ENCODE results near the gene IGF2. TPM values are rescaled to one million over a fixed set of nuclear protein-coding genes. Genes with fewer than 3 reads are reported as not detected.

The IGF2 gene
- total RNA-seq, 4 donors from 2014 or later, result 8.2 to 19.8 (median 12.2) TPM

GRCh38 chr11:2167141-2168045, 28.2 kb upstream of the IGF2 start:
- in situ Hi-C loops (cut with MboI; ENCODE audit: low pct_ligation_motif_present in 1 of 4, low pct_unique_long_range_greater_than_20kb in 1 of 4, low sequenced_read_pairs in 3 of 4), result loop anchor here in 3 of 4 donors (25.0 kb wide), 2 partner anchors 455 to 480 kb away; partner anchors contain the start of gene KRTAP5-6 (in 2 of the 3)
- 79% methylated on average over 30 of the region's 31 CpGs; no CpG with 5 or more reads in 1 of the 2 donors for WGBS, 2 donors (ENCODE audit: low coverage in 1 of 2)
- H3K27me3 ChIP-seq, result peaks cover 46% of the 10 kb centered on the region

GRCh38 chr11:2166091-2166851, 27.1 kb upstream of the IGF2 start:
- in situ Hi-C loops (cut with MboI; ENCODE audit: low pct_ligation_motif_present in 1 of 4, low pct_unique_long_range_greater_than_20kb in 1 of 4, low sequenced_read_pairs in 3 of 4) (loop anchor here in 3 of 4 donors (25.0 kb wide), 2 partner anchors 454 to 479 kb away; partner anchors contain the start of gene KRTAP5-6 (in 2 of the 3)), intact Hi-C loops (cut with DNase I; ENCODE audit: low total_unique reads) (no loop called here)
- peak overlapping the region in 2 of 4 donors; percentile 21 to 25 for H3K4me3 ChIP-seq
- WGBS, 2 donors (ENCODE audit: low coverage in 1 of 2), result 14% methylated on average over 31 of the region's 70 CpGs; no CpG with 5 or more reads in 1 of the 2 donors
- peaks cover 3 to 9% (median 7%) of the 10 kb centered on the region in 4 donors for H3K4me1 ChIP-seq
- no peaks in the 10 kb centered on the region for H3K9me3 ChIP-seq
- peaks cover 46% of the 10 kb centered on the region for H3K27me3 ChIP-seq
- no peak for TF ChIP-seq POLR2A (IDR thresholded peaks at IDR 0.05)
- TF ChIP-seq CTCF (IDR thresholded peaks at IDR 0.05), result peak; percentile 32 to 47 (median 45)
- no peaks in the 10 kb centered on the region for H3K36me3 ChIP-seq
- no peak for DNase-seq
- H3K27ac ChIP-seq, result no peak overlapping the region

More at GRCh38 chr11:2167141-2168045, 28.2 kb upstream of the IGF2 start:
- H3K9me3 ChIP-seq, result no peaks in the 10 kb centered on the region
- intact Hi-C loops (cut with DNase I; ENCODE audit: low total_unique reads), result no loop called here
- TF ChIP-seq POLR2AphosphoS5 (IDR thresholded peaks at IDR 0.05) (no peak), POLR2A (IDR thresholded peaks at IDR 0.05) (no peak), CTCF (IDR thresholded peaks at IDR 0.05) (no peak), EP300 (IDR thresholded peaks at IDR 0.05; ENCODE audit: low read depth) (no peak)
- no peaks in the 10 kb centered on the region for H3K36me3 ChIP-seq
- no peak overlapping the region for H3K4me3 ChIP-seq
- DNase-seq, result no peak
- H3K4me1 ChIP-seq, result peaks cover 3 to 9% (median 7%) of the 10 kb centered on the region in 4 donors
- no peak overlapping the region for H3K27ac ChIP-seq

- TF ChIP-seq CTCF (IDR thresholded peaks at IDR 0.05), result no peak
- TF ChIP-seq POLR2A (IDR thresholded peaks at IDR 0.05), result no peak
- no peak for TF ChIP-seq POLR2AphosphoS5 (IDR thresholded peaks at IDR 0.05)
- TF ChIP-seq EP300 (IDR thresholded peaks at IDR 0.05; ENCODE audit: low read depth), result no peak
- Histone ChIP-seq H3K9me3 (no peaks in the 10 kb centered on the region), H3K36me3 (no peaks in the 10 kb centered on the region), H3K27ac (no peak overlapping the region), H3K4me1 (peaks cover 3 to 9% (median 7%) of the 10 kb centered on the region in 4 donors), H3K27me3 (peaks cover 52% of the 10 kb centered on the region), H3K4me3 (no peak overlapping the region)
- in situ Hi-C loops (cut with MboI; ENCODE audit: low pct_ligation_motif_present in 1 of 4, low pct_unique_long_range_greater_than_20kb in 1 of 4, low sequenced_read_pairs in 3 of 4), result loop anchor here in 3 of 4 donors (25.0 kb wide), 2 partner anchors 453 to 478 kb away; partner anchors contain the start of gene KRTAP5-6 (in 2 of the 3)
- WGBS, 2 donors (ENCODE audit: low coverage in 1 of 2), result 80% methylated on average over 13 of the region's 13 CpGs; no CpG with 5 or more reads in 1 of the 2 donors
- no peak for DNase-seq
- intact Hi-C loops (cut with DNase I; ENCODE audit: low total_unique reads), result no loop called here
These were observed 26.4 kb upstream of the IGF2 start for GRCh38 chr11:2165571-2165970.
